ENCODE results near the gene OR2A5.

OR2A5 gene

DNA sequence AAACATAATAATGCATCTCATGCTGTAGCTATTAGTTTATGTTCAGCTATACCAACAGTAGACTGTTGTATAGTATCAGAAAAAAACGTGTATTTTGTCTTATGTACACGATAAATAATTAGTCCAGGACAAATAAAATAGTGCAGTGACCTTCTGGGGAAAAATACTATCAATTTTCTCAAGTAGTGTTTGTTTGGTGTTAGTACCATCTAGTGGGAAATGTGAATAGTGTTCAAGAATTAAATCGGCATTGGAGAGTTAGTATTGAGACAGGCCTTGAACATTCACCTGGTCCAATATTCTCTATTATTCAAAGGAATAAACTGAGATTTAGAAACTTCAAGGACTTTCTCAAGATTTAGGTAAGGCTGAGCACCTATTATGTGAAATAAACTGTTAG, 21.7 kb upstream of the OR2A5 start:
- TF ChIP-seq, protein P1, sequence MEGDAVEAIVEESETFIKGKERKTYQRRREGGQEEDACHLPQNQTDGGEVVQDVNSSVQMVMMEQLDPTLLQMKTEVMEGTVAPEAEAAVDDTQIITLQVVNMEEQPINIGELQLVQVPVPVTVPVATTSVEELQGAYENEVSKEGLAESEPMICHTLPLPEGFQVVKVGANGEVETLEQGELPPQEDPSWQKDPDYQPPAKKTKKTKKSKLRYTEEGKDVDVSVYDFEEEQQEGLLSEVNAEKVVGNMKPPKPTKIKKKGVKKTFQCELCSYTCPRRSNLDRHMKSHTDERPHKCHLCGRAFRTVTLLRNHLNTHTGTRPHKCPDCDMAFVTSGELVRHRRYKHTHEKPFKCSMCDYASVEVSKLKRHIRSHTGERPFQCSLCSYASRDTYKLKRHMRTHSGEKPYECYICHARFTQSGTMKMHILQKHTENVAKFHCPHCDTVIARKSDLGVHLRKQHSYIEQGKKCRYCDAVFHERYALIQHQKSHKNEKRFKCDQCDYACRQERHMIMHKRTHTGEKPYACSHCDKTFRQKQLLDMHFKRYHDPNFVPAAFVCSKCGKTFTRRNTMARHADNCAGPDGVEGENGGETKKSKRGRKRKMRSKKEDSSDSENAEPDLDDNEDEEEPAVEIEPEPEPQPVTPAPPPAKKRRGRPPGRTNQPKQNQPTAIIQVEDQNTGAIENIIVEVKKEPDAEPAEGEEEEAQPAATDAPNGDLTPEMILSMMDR (IDR thresholded peaks at IDR 0.05; ENCODE audit: low read depth, low read length) = no peak
- H3K27me3 ChIP-seq (ENCODE audit: insufficient read depth, low read depth, severe bottlenecking) = no peaks in the 10 kb centered on the region
- H3K27ac ChIP-seq = no peak overlapping the region
- H3K4me3 ChIP-seq (ENCODE audit: low read depth, low read length) = no peak overlapping the region
- H3K9me3 ChIP-seq (ENCODE audit: severe bottlenecking) = no peaks in the 10 kb centered on the region
- H3K36me3 ChIP-seq = no peaks in the 10 kb centered on the region
- DNase-seq = no peak

DNA sequence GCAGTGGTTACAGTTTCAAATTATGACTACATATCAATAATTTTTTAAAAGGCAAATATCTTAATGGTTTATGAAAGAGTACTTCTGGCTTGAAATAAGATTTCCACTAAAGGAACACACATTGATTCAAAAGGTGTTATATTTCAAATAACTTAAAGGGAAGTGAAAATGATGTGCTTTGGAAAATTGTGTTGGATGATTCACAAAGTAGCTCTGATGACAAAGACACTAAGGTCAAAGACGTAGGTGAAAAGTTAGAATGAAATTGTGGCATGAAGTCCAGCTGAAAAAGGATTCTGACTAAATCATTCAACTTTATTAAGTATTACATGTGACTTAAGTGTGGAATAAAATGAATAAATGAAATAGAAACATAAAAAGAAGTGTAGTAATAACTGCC, 20.8 kb upstream of the OR2A5 start:
- DNase-seq = no peak
- H3K9me3 ChIP-seq (ENCODE audit: severe bottlenecking) = no peaks in the 10 kb centered on the region
- TF ChIP-seq, protein P1 (IDR thresholded peaks at IDR 0.05; ENCODE audit: low read depth, low read length) = no peak
- no peak overlapping the region for H3K27ac ChIP-seq
- no peaks in the 10 kb centered on the region for H3K27me3 ChIP-seq (ENCODE audit: insufficient read depth, low read depth, severe bottlenecking)
- H3K36me3 ChIP-seq = no peaks in the 10 kb centered on the region
- H3K4me3 ChIP-seq (ENCODE audit: low read depth, low read length) = no peak overlapping the region

DNA sequence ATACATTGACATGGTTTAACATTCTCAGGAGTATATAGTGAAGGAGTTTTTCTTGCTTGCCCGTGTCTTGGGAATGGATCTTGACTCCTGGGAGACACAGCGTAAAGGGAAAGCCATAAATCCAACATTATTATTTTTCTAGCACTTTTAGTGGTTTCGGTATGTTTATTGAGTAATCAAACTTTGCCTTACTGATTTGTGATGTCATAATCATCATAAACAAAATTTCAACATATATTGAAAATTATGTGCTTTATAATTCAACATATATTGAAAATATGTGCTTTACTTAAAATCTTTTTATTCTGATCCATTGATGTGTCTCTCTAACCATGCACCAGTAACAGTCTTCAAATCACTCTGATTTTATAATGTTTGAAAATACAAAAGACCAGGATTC, 20.2 kb upstream of the OR2A5 start:
- Histone ChIP-seq H3K27ac (no peak overlapping the region), H3K4me3 (ENCODE audit: low read depth, low read length) (no peak overlapping the region), H3K27me3 (ENCODE audit: insufficient read depth, low read depth, severe bottlenecking) (no peaks in the 10 kb centered on the region), H3K36me3 (no peaks in the 10 kb centered on the region), H3K9me3 (ENCODE audit: severe bottlenecking) (no peaks in the 10 kb centered on the region)
- TF ChIP-seq, protein P1 (IDR thresholded peaks at IDR 0.05; ENCODE audit: low read depth, low read length) = no peak
- DNase-seq = no peak

DNA sequence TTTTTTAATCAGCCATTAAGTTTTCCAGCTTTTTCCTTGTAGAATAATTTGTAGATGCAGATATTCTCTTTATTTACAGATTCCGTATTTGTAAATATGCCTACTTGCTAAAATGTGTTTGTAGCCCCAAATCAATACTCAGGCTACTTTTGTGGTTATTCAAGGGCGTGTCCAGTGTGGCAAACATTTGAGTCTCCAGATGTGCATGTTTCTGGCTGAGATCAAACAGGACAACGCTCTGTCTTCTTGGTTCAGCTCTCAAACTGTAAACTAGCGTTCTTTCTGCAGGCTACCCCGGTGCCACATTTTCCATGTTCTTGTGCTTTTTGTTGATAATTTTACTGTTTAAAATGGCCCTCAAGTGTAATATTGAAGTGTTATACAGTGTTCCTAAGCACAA, 16.2 kb upstream of the OR2A5 start:
- no peaks in the 10 kb centered on the region for H3K9me3 ChIP-seq (ENCODE audit: severe bottlenecking)
- DNase-seq = no peak
- TF ChIP-seq, protein P1 (IDR thresholded peaks at IDR 0.05; ENCODE audit: low read depth, low read length) = no peak
- H3K36me3 ChIP-seq = no peaks in the 10 kb centered on the region
- H3K4me3 ChIP-seq (ENCODE audit: low read depth, low read length) = no peak overlapping the region
- H3K27me3 ChIP-seq (ENCODE audit: insufficient read depth, low read depth, severe bottlenecking) = no peaks in the 10 kb centered on the region
- H3K27ac ChIP-seq = no peak overlapping the region

DNA sequence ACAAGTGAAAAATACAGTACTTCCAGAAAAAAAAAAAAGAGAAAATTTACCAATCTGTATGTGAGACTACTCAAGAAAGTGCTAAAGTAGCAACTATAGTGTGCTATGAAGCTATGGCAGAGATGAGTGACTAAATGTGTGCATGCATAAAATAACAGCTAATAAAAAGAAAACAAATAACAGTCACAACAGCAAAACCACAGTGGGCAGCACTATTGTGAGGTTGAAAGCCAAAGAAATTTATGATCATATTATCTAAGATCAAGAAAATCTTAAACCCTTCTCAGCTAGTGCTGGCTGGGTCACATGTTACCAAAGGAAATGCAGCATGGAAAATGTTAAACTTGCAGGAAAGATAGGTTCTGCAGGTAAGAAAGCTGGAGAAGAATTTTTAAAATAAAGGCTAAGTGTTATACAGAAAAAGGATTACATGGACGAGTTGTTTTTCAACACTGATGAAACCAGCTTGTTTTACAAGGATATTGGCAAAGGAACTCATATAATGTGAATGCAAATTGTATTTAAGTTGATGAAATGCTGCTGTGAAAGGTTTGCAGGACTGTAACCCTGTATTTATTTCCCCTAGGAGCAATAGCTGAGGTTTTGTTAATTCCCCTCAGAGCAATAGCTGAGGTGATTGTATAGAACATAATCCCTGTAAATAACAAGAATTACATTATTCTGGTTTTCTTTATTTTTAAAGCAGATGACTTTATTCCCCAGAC, 15.6 kb upstream of the OR2A5 start:
- H3K4me3 ChIP-seq (ENCODE audit: low read depth, low read length) = no peak overlapping the region
- TF ChIP-seq, protein P1 (IDR thresholded peaks at IDR 0.05; ENCODE audit: low read depth, low read length) = no peak
- H3K36me3 ChIP-seq = no peaks in the 10 kb centered on the region
- H3K27me3 ChIP-seq (ENCODE audit: insufficient read depth, low read depth, severe bottlenecking) = no peaks in the 10 kb centered on the region
- no peaks in the 10 kb centered on the region for H3K9me3 ChIP-seq (ENCODE audit: severe bottlenecking)
- DNase-seq = no peak
- H3K27ac ChIP-seq = no peak overlapping the region

DNA sequence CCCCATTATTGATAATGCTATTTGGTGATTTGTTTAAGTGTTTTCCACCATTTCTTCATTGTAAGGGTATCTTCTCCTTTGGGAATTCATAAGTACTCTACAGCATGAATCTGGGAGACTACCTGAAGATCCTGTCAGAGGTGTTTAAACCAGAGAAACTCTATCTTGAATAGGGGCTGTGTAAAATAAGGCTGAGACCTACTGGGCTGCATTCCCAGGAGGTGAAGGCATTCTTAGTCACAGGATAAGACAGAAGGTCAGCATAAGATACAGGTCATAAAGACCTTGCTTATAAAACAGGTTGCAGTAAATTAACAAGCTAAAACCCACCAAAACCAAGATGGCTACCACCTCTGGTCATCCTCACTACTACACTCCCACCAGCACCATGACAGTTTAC, 13.4 kb upstream of the OR2A5 start:
- no peaks in the 10 kb centered on the region for H3K27me3 ChIP-seq (ENCODE audit: insufficient read depth, low read depth, severe bottlenecking)
- H3K27ac ChIP-seq = no peak overlapping the region
- H3K36me3 ChIP-seq = no peaks in the 10 kb centered on the region

More for the DNA sequence above, 13.4 kb upstream of the OR2A5 start:
- H3K9me3 ChIP-seq (ENCODE audit: severe bottlenecking) = no peaks in the 10 kb centered on the region
- H3K4me3 ChIP-seq (ENCODE audit: low read depth, low read length) = no peak overlapping the region
- no peak for DNase-seq
- TF ChIP-seq, protein P1 (IDR thresholded peaks at IDR 0.05; ENCODE audit: low read depth, low read length) = no peak

Measured in WERI-Rb-1 (cell line).